ENCODE results near the gene MED12L. TPM values are rescaled to one million over a fixed set of nuclear protein-coding genes. Genes with fewer than 3 reads are reported as not detected.

MED12L gene
- total and polyA plus RNA-seq, 8 donors = 0.08 to 0.88 (median 0.45) TPM

DNA sequence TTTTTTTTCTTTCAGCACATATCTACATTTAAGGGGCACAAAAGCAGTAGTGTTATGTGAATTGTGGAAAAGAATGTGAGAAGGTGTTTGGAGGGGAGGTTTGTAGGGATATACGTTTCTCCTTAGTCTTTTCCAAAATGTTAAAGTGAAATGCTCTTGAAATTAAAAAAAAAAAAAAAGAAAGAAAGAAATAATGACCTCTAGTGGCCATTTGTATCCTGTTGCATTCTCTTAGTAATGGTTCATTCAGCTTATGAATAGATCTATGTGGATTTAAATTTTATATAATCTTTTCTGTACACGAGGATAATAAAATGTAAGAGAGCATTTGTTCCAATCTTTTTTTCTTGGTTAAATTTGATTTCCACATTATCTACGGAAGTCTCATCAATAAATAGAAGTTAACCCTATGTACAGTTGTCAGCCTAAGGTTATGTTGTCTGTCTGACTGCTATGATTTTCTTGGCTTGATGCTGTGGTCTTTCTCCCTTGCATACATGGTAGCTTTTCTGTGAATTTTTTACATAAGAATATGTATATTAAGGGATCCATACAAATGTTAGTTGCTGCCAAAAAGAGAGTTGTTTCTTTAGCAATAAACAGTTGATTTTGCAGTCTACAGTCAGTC lies 242.2 kb downstream of the MED12L start:
- Histone ChIP-seq H3K4me1 (no peaks in the 10 kb centered on the region), H3K36me3 (no peaks in the 10 kb centered on the region), H3K27ac (no peak overlapping the region), H3K27me3 (no peaks in the 10 kb centered on the region), H3K4me3 (no peak overlapping the region), H3K9me3 (no peaks in the 10 kb centered on the region)
- TF ChIP-seq, protein P1, sequence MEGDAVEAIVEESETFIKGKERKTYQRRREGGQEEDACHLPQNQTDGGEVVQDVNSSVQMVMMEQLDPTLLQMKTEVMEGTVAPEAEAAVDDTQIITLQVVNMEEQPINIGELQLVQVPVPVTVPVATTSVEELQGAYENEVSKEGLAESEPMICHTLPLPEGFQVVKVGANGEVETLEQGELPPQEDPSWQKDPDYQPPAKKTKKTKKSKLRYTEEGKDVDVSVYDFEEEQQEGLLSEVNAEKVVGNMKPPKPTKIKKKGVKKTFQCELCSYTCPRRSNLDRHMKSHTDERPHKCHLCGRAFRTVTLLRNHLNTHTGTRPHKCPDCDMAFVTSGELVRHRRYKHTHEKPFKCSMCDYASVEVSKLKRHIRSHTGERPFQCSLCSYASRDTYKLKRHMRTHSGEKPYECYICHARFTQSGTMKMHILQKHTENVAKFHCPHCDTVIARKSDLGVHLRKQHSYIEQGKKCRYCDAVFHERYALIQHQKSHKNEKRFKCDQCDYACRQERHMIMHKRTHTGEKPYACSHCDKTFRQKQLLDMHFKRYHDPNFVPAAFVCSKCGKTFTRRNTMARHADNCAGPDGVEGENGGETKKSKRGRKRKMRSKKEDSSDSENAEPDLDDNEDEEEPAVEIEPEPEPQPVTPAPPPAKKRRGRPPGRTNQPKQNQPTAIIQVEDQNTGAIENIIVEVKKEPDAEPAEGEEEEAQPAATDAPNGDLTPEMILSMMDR (IDR thresholded peaks at IDR 0.05) = peak; percentile 17 to 56 (median 41)
- WGBS, 2 donors = 3 to 5% methylated on average over 3 of the region's 3 CpGs
- intact Hi-C loops (cut with DNase I) = no loop called here
- ATAC-seq = peak in 3 of 4 donors; percentile 56 to 69 (median 60)
- peak; percentile 75 for FAIRE-seq
- DNase-seq = no peak

DNA sequence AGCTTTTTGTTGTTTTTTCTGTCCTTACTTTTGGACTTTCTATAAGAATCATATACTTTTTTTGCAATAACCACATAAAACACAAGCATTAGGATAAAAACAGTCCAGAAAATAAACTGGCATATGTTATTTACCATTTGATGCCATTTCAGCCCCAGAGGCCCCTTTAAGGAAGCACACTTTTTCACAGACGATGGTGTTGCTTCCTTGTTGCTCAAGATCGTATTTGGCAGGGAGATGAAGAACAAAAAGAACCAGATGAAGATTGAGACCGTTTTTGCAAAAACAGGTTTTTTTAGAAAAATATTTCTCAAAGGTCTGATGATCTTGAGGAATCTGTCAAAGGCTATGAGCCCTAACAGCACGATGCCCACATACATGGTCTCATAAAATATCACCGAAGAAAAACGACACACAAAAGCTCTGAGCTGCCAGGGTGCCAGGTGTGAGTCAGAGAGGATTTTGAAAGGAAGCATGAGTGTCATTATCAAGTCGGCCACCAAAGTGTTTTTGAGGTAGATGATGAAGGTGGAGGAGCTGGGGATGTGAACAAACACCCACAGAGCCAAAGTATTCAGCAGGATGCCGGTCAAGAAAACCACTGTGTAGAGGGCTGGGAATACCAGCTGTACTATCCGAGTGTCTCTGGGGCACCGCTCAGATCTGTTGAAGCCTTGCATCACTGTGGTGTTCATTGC lies 243.0 kb downstream of the MED12L start:
- intact Hi-C loops (cut with DNase I) = no loop called here
- WGBS, 2 donors = 54% methylated on average over 10 of the region's 10 CpGs
- no peak for FAIRE-seq

DNA sequence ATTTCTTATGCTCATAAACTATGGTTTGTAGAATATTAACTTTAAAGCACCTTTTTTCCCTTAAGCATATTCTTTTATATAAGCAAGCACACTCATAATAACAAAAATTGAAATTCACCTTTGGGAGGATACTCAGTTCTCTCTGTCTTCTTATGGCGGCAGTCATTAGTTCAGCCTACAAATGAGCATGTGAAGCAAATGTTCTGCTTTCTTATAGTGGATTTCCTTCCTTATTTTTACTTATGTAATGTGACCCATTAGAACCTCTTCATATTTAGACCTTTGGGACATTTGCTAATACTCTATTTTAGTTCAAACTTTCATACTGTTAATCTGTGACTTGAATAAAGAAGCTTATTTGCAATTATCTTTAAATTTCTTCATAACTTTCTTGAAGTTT lies 243.9 kb downstream of the MED12L start, which contains the start of gene P2RY13:
Gene P2RY13, minus strand, starts transcription at position 187 of the 400 bp plus-strand sequence. Its CDS starts 21 bp downstream, at position 166.
- intact Hi-C loops (cut with DNase I) = no loop called here
- no peaks in the 10 kb centered on the region for H3K36me3 ChIP-seq
- FAIRE-seq (no peak), DNase-seq (no peak), ATAC-seq (peak in 2 of 4 donors; percentile 48 to 50)
- TF ChIP-seq, protein P1 (IDR thresholded peaks at IDR 0.05) = no peak
- no peaks in the 10 kb centered on the region for H3K9me3 ChIP-seq
- H3K27ac ChIP-seq = no peak within 1 kb of the TSS
- H3K4me3 ChIP-seq = peak within 1 kb of the TSS in 1 of 4 donors; percentile 17
- H3K4me1 ChIP-seq = no peaks in the 10 kb centered on the region
- no peaks in the 10 kb centered on the region for H3K27me3 ChIP-seq
- 82 to 97% methylated on average over 1 of the region's 1 CpG for WGBS, 2 donors

More for the DNA sequence above, 243.0 kb downstream of the MED12L start:
- ATAC-seq (peak in 2 of 4 donors; percentile 46 to 55), DNase-seq (no peak)
- TF ChIP-seq, protein P1 (IDR thresholded peaks at IDR 0.05) = no peak
- Histone ChIP-seq H3K4me3 (peak overlapping the region in 1 of 4 donors; percentile 17), H3K27me3 (no peaks in the 10 kb centered on the region), H3K9me3 (no peaks in the 10 kb centered on the region), H3K36me3 (no peaks in the 10 kb centered on the region), H3K27ac (no peak overlapping the region), H3K4me1 (no peaks in the 10 kb centered on the region)

DNA sequence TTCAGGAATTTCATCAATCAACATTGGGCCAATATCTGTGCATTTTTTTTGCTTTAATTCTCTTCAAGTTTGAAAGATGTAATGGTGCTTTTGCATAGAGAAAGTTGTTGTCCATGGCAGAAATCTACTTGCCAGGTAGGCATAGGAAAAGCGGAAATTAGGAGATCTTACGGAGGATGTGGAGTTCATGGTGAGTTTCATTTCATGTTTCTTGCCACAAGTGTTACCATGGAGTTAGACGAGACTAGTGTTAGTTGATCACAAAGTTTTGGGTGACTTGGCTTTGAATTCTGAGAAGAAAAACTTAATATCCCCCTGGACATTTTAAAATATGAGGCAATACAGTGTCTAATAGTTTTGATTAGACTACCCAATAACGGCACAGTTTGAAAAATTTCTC lies 244.9 kb downstream of the MED12L start:
- no peak overlapping the region for H3K4me3 ChIP-seq
- TF ChIP-seq, protein P1 (IDR thresholded peaks at IDR 0.05) = no peak
- H3K27me3 ChIP-seq = no peaks in the 10 kb centered on the region
- 69 to 75% methylated on average over 4 of the region's 4 CpGs for WGBS, 2 donors
- H3K36me3 ChIP-seq = no peaks in the 10 kb centered on the region
- no peak overlapping the region for H3K27ac ChIP-seq
- FAIRE-seq (no peak), ATAC-seq (no peak), DNase-seq (no peak)
- H3K4me1 ChIP-seq = no peaks in the 10 kb centered on the region
- no peaks in the 10 kb centered on the region for H3K9me3 ChIP-seq
- intact Hi-C loops (cut with DNase I) = no loop called here

DNA sequence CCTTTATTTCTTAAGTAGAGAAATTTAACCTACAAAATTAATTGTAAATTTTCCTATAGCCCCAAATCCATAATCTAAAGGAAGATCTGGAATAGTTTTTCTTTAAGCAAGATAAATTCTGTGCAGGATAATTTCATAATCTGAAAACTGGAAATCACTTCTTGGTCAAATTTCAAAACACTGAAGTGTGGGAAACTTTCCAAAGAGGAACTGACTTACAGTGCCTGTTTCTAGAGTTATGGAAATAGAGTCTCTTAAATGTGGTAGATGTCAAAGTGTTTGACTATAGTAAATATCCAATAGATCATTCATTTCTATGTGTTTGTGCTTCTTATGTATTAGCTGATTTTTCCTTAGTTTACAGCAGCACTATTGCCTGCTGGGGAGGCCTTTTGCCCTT lies 245.4 kb downstream of the MED12L start:
- no peaks in the 10 kb centered on the region for H3K27me3 ChIP-seq
- ATAC-seq = peak in 2 of 4 donors; percentile 19 to 41
- no peak for FAIRE-seq
- H3K36me3 ChIP-seq = no peaks in the 10 kb centered on the region
- intact Hi-C loops (cut with DNase I) = no loop called here
- TF ChIP-seq, protein P1 (IDR thresholded peaks at IDR 0.05) = no peak
- DNase-seq = no peak
- no peaks in the 10 kb centered on the region for H3K9me3 ChIP-seq
- no peak overlapping the region for H3K27ac ChIP-seq
- H3K4me1 ChIP-seq = no peaks in the 10 kb centered on the region
- H3K4me3 ChIP-seq = no peak overlapping the region
